Astrocyte (in vitro differentiated cells and primary cell): ENCODE measurements around the gene SOHLH1. TPM values are rescaled to one million over a fixed set of nuclear protein-coding genes. Genes with fewer than 3 reads are reported as not detected.

ENCODE experiments used
- DNase-seq: peaks from one replicate; pipeline ENCODE4 v3.0.0-alpha.2; 2010; ENCODE audit warnings: low read depth
- FAIRE-seq: peaks from 2 replicates; lab custom pipeline; 2011; peaks lifted over from hg19 to GRCh38; lab: Jason Lieb, UNC
- H2AFZ ChIP-seq: 2 replicates; pipeline ENCODE4 v1.6.0; 2012; ENCODE audit warnings: low read depth, low read length, inconsistent platforms
- H3K27ac ChIP-seq: 2 replicates; pipeline ENCODE4 v1.5.1; 2011; ENCODE audit warnings: low read depth, low read length, inconsistent platforms
- H3K27me3 ChIP-seq: 2 replicates; pipeline ENCODE4 v1.6.0; 2011; ENCODE audit warnings: low read length, inconsistent platforms; ENCODE audit not compliant: insufficient read depth
- H3K36me3 ChIP-seq: 2 replicates; pipeline ENCODE4 v1.5.1; 2011; ENCODE audit warnings: low read length, inconsistent platforms; ENCODE audit not compliant: insufficient read depth
- H3K4me1 ChIP-seq: 2 replicates; pipeline ENCODE4 v1.5.1; 2011; ENCODE audit warnings: low read length, inconsistent platforms; ENCODE audit not compliant: insufficient read depth
- H3K4me2 ChIP-seq: 2 replicates; pipeline ENCODE4 v1.6.0; 2012; ENCODE audit warnings: low read length, inconsistent platforms
- H3K4me3 ChIP-seq: 2 replicates; pipeline ENCODE4 v1.5.1; 2011; ENCODE audit warnings: low read depth, mild to moderate bottlenecking, low read length, inconsistent platforms; ENCODE audit not compliant: insufficient read depth
- H3K79me2 ChIP-seq: 2 replicates; pipeline ENCODE4 v1.6.0; 2012; ENCODE audit warnings: mild to moderate bottlenecking, low read length, inconsistent platforms; ENCODE audit not compliant: insufficient read depth
- H3K9ac ChIP-seq: 2 replicates; pipeline ENCODE4 v1.6.0; 2012; ENCODE audit warnings: mild to moderate bottlenecking, low read length, inconsistent platforms
- H3K9me3 ChIP-seq: 2 replicates; pipeline ENCODE4 v1.5.1; 2012; ENCODE audit warnings: low read depth, mild to moderate bottlenecking, low read length, inconsistent platforms; ENCODE audit not compliant: insufficient read depth
- H4K20me1 ChIP-seq: 2 replicates; pipeline ENCODE4 v1.6.0; 2012; ENCODE audit warnings: low read length, inconsistent platforms; ENCODE audit not compliant: insufficient read depth
- H3K27ac Mint-ChIP-seq: one replicate; pipeline ENCODE4 v1.8.0; 2021; ENCODE audit warnings: mild to moderate bottlenecking, mixed read lengths; ENCODE audit not compliant: unreplicated experiment
- H3K27me3 Mint-ChIP-seq: one replicate; pipeline ENCODE4 v1.8.0; 2021; ENCODE audit warnings: low read depth, mixed read lengths; ENCODE audit not compliant: unreplicated experiment
- H3K36me3 Mint-ChIP-seq: one replicate; pipeline ENCODE4 v1.8.0; 2021; ENCODE audit warnings: low read depth, mixed read lengths; ENCODE audit not compliant: unreplicated experiment
- H3K4me1 Mint-ChIP-seq: one replicate; pipeline ENCODE4 v1.8.0; 2021; ENCODE audit warnings: low read depth, mixed read lengths; ENCODE audit not compliant: unreplicated experiment
- H3K4me3 Mint-ChIP-seq: one replicate; pipeline ENCODE4 v1.8.0; 2021; ENCODE audit warnings: mild to moderate bottlenecking, moderate library complexity, mixed read lengths; ENCODE audit not compliant: unreplicated experiment
- H3K9me3 Mint-ChIP-seq: one replicate; pipeline ENCODE4 v1.8.0; 2021; ENCODE audit warnings: mild to moderate bottlenecking, mixed read lengths; ENCODE audit not compliant: unreplicated experiment
- CTCF ChIP-seq: IDR thresholded peaks from 2 replicates; pipeline ENCODE4 v1.5.1; 2011; ENCODE audit warnings: low read depth, mild to moderate bottlenecking, inconsistent platforms, low read length, moderate library complexity; ENCODE audit not compliant: insufficient read depth
- EZH2 ChIP-seq: IDR thresholded peaks from 2 replicates; pipeline ENCODE4 v1.6.1; 2012; ENCODE audit warnings: mild to moderate bottlenecking, low read length, inconsistent platforms; ENCODE audit not compliant: insufficient read depth
- total RNA-seq: library from RNA; stranded (reverse); gene quantifications from 2 replicates; pipeline ENCODE4 v1.2.1, GENCODE V29; 2021

Gene SOHLH1
- total RNA-seq, 1 donor from 2014 or later: not detected

- Histone ChIP-seq H3K27ac (no peak overlapping the region), H3K9me3 (peaks cover 3% of the 10 kb centered on the region), H4K20me1 (no peaks in the 10 kb centered on the region), H2AFZ (no peak overlapping the region), H3K36me3 (no peaks in the 10 kb centered on the region), H3K4me3 (no peak overlapping the region), H3K9ac (no peak overlapping the region), H3K4me1 (no peaks in the 10 kb centered on the region), H3K27me3 (no peaks in the 10 kb centered on the region), H3K4me2 (no peak overlapping the region), H3K79me2 (no peaks in the 10 kb centered on the region)
- no peak for FAIRE-seq
- peaks cover 11% of the 10 kb centered on the region for H3K9me3 Mint-ChIP-seq
- H3K4me3 Mint-ChIP-seq: no peak overlapping the region
- TF ChIP-seq CTCF (no peak), EZH2 (no peak)
- no peak overlapping the region for H3K27ac Mint-ChIP-seq
- H3K36me3 Mint-ChIP-seq: peaks cover 3% of the 10 kb centered on the region
- H3K4me1 Mint-ChIP-seq: peaks cover 7% of the 10 kb centered on the region
- DNase-seq: no peak
- peaks cover 26% of the 10 kb centered on the region for H3K27me3 Mint-ChIP-seq
Measured at GRCh38 chr9:135661816-135662560, 37.3 kb downstream of the SOHLH1 start.

- no peaks in the 10 kb centered on the region for H3K79me2 ChIP-seq
- Mint-ChIP-seq H3K27ac (no peak overlapping the region), H3K4me3 (no peak overlapping the region), H3K4me1 (peaks cover 7% of the 10 kb centered on the region), H3K9me3 (peaks cover 14% of the 10 kb centered on the region), H3K27me3 (peaks cover 22% of the 10 kb centered on the region), H3K36me3 (peaks cover under 1% of the 10 kb centered on the region)
- no peak overlapping the region for H3K27ac ChIP-seq
- no peak for FAIRE-seq
- H4K20me1 ChIP-seq: no peaks in the 10 kb centered on the region
- H3K27me3 ChIP-seq: no peaks in the 10 kb centered on the region
- H3K4me2 ChIP-seq: no peak overlapping the region
- no peak overlapping the region for H3K9ac ChIP-seq
- H3K36me3 ChIP-seq: no peaks in the 10 kb centered on the region
- H2AFZ ChIP-seq: no peak overlapping the region
- H3K4me3 ChIP-seq: no peak overlapping the region
- TF ChIP-seq EZH2: no peak
- DNase-seq: no peak
- no peaks in the 10 kb centered on the region for H3K4me1 ChIP-seq
- peaks cover 3% of the 10 kb centered on the region for H3K9me3 ChIP-seq
Measured at GRCh38 chr9:135660407-135660806, 38.9 kb downstream of the SOHLH1 start.

- no peaks in the 10 kb centered on the region for H3K27me3 ChIP-seq
- Mint-ChIP-seq H3K27me3 (peaks cover 24% of the 10 kb centered on the region), H3K9me3 (peaks cover 16% of the 10 kb centered on the region), H3K4me1 (peaks cover 7% of the 10 kb centered on the region), H3K4me3 (no peak overlapping the region), H3K36me3 (no peaks in the 10 kb centered on the region), H3K27ac (no peak overlapping the region)
- H4K20me1 ChIP-seq: no peaks in the 10 kb centered on the region
- H3K27ac ChIP-seq: no peak overlapping the region
- H3K79me2 ChIP-seq: no peaks in the 10 kb centered on the region
- TF ChIP-seq EZH2 (no peak), CTCF (no peak)
- no peak overlapping the region for H3K9ac ChIP-seq
- FAIRE-seq (no peak), DNase-seq (no peak)
- no peak overlapping the region for H3K4me3 ChIP-seq
- H3K36me3 ChIP-seq: no peaks in the 10 kb centered on the region
- no peak overlapping the region for H3K4me2 ChIP-seq
- H3K9me3 ChIP-seq: peaks cover 3% of the 10 kb centered on the region
- H2AFZ ChIP-seq: no peak overlapping the region
- H3K4me1 ChIP-seq: no peaks in the 10 kb centered on the region
Measured at GRCh38 chr9:135659252-135659651, 40.0 kb downstream of the SOHLH1 start.
